Activated T-cell treated with anti-CD3 and anti-CD28 coated beads, Interleukin-2, amount 50 U/mL, for 72 hours (primary cell): Measurements from ENCODE around the gene PSMC3. TPM values are rescaled to one million over a fixed set of nuclear protein-coding genes. Genes with fewer than 3 reads are reported as not detected.

Source experiments
- ATAC-seq, 2 donors: fragments of 150-1000 bp; cut with Tn5 transposase; replicated peaks in 1 of 2; 2 replicates each; pipeline ENCODE4 v1.10.0; 2021; ENCODE audit warnings: moderate library complexity in 2 of 2, mild to moderate bottlenecking in 1 of 2
- DNase-seq, 2 donors: peaks; one replicate each; pipeline ENCODE4 v3.0.0; 2021 to 2022; ENCODE audit warnings: mixed read lengths in 1 of 2
- H3K27ac Mint-ChIP-seq: one replicate; pipeline ENCODE4 v1.8.0; 2022; ENCODE audit warnings: mild to moderate bottlenecking, moderate library complexity, mixed read lengths
- H3K27me3 Mint-ChIP-seq: one replicate; pipeline ENCODE4 v1.8.0; 2022; ENCODE audit warnings: low read depth, mixed read lengths
- H3K36me3 Mint-ChIP-seq, 2 donors: one replicate each; pipeline ENCODE4 v1.8.0; 2022; ENCODE audit warnings: mixed read lengths in 2 of 2, mild to moderate bottlenecking in 1 of 2; ENCODE audit not compliant: insufficient read depth in 2 of 2
- H3K4me1 Mint-ChIP-seq: one replicate; pipeline ENCODE4 v1.8.0; 2022; ENCODE audit warnings: low read depth, mixed read lengths
- H3K4me3 Mint-ChIP-seq, 2 donors: one replicate each; pipeline ENCODE4 v1.8.0; 2022; ENCODE audit warnings: mild to moderate bottlenecking in 2 of 2, mixed read lengths in 2 of 2, moderate library complexity in 2 of 2
- H3K9me3 Mint-ChIP-seq, 2 donors: one replicate each; pipeline ENCODE4 v1.8.0; 2022; ENCODE audit warnings: mixed read lengths in 2 of 2
- total RNA-seq, 2 donors: library from RNA; stranded (reverse); gene quantifications; one replicate each; pipeline ENCODE4 v1.2.3, GENCODE V29; 2022

PSMC3 gene
- total RNA-seq, 2 donors from 2014 or later: 121 to 149 TPM

DNA sequence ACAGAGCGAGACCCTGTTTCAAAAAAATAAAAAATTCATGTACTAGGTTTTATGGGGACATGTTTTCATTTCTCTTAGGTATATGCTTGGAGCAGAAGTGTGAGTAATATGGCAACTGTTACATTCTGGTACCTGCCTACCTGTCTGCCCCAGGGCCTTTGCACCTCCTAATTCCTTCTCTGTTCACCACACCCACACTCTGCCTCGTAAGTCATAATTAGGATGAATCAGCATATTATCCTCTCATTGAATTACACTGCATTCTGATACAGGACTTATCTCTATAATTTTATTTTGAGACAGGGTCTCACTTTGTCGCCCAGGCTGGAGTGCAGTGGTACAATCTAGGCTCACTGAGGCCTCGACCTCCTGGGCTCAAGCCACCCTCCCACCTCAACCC lies 25.8 kb upstream of the PSMC3 start:
- H3K27me3 Mint-ChIP-seq: no peaks in the 10 kb centered on the region
- peaks cover 5% of the 10 kb centered on the region for H3K4me1 Mint-ChIP-seq
- no peak for DNase-seq
- H3K4me3 Mint-ChIP-seq: no peak overlapping the region
- no peaks in the 10 kb centered on the region for H3K9me3 Mint-ChIP-seq
- no peak overlapping the region for H3K27ac Mint-ChIP-seq
- ATAC-seq: no peak
- H3K36me3 Mint-ChIP-seq: no peaks in the 10 kb centered on the region

DNA sequence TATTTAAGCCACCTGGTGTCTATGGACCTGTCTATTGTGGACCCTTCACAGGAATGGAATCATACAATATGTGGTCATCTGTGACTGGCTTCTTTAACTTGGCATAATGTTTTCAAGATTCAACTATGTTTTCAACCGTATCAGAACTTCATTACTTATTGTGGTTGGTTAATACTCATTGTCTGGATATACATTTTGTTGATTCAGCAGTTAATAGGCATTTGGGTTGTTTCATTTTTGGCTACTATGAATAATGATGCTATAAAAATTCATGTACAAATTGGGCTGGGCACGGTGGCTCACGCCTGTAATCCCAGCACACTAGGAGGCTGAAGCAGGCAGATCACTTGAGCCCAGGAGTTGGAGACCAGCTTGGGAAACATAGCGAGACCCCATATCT lies 25.2 kb upstream of the PSMC3 start:
- H3K36me3 Mint-ChIP-seq: no peaks in the 10 kb centered on the region
- H3K27me3 Mint-ChIP-seq: no peaks in the 10 kb centered on the region
- no peak overlapping the region for H3K4me3 Mint-ChIP-seq
- ATAC-seq: no peak
- H3K27ac Mint-ChIP-seq: no peak overlapping the region
- no peaks in the 10 kb centered on the region for H3K9me3 Mint-ChIP-seq
- peaks cover 5% of the 10 kb centered on the region for H3K4me1 Mint-ChIP-seq
- DNase-seq: no peak

DNA sequence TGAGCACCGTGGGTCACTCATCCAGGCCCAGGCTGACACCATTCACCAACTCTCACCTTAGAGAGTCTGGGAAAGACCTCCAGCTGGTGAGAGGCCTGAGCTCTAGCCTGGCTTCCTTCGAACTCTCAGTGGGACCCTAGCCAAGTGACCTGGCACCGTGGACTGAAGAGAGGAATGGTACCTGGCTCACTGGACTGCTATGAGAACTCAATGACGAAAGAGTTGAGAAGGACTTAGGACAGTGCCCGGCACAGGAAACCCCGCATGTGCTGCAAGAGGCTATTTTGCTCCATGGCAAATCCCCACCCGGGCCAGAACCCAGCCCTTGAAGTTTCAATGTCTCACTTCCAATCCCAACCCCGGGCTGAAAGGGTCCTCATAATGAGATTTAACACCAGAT lies 23.3 kb upstream of the PSMC3 start:
- no peak for DNase-seq
- H3K4me1 Mint-ChIP-seq: peaks cover 1% of the 10 kb centered on the region
- no peak overlapping the region for H3K27ac Mint-ChIP-seq
- no peaks in the 10 kb centered on the region for H3K27me3 Mint-ChIP-seq
- H3K36me3 Mint-ChIP-seq: no peaks in the 10 kb centered on the region
- no peak overlapping the region for H3K4me3 Mint-ChIP-seq
- H3K9me3 Mint-ChIP-seq: no peaks in the 10 kb centered on the region
- no peak for ATAC-seq

DNA sequence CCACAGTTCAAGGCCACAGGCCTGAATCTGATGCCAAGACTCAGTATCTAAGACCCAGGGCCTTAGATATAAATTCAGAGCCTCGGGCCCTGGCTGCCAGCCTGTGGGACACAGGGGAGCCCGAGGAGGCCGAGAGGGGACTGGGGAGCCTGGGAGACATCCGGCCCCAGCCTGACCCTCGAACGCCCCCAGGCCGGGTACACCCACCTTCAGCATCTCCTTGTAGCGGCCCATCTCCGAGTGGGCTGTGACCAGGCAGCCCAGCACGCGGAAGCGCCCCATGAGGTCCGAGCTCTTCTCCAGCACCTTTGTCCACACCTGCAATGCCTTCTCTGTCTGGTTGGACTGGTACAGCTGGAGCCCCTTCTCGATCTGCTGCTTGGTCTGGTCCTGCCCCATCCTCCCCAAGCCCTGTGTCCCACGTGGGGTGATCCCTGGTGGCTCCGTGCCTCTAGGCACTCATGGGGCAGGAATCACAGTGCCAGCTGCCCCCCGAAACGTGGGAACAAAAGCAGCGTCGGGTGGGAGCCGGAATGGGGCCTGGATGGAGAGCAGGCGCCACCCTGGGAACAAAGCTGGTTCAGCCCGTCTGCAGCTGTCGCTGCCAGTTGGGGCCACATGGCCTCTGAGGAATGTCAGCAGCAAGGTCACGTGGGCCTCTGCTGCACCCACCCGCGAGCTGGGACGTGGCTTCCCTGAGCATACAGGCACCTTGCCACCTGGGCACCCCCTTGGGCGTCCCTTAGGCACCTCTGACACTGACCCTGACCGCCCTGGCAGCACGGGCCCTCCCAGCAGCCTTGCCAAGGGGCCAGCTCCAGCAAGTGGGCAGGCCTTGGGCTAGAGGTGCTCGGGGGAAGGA lies 22.6 kb upstream of the PSMC3 start, which contains the start of gene RAPSN:
Gene RAPSN (minus strand): TSS at position 571 of the 862 bp plus-strand sequence. CDS start 172 bp downstream, at position 399.
- ATAC-seq: peak in 1 of 2 donors; percentile 14
- Mint-ChIP-seq H3K36me3 (no peaks in the 10 kb centered on the region), H3K27ac (no peak within 1 kb of the TSS), H3K27me3 (no peaks in the 10 kb centered on the region), H3K4me1 (no peaks in the 10 kb centered on the region), H3K9me3 (no peaks in the 10 kb centered on the region), H3K4me3 (no peak within 1 kb of the TSS)
- DNase-seq: no peak

DNA sequence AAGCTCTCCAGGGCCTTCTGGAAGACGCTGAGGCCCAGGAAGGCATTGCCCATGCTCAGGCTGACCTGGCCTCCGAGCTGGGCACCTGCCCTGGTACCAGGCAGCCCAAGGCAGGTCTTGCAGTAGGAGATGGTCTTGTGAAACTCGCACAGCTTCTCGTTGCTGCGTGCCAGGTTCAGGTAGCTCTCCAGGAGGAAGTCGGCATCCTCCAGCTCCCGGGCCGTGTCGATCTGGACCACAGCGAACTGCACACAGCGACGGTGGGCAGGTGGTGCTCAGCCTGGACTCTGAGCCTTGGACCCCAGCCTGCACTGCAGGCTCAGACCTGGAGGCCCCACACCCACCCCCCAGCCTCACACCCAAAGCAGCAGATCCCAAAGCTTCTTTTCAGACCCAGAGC lies 21.7 kb upstream of the PSMC3 start:
- no peak overlapping the region for H3K27ac Mint-ChIP-seq
- no peaks in the 10 kb centered on the region for H3K9me3 Mint-ChIP-seq
- H3K4me1 Mint-ChIP-seq: no peaks in the 10 kb centered on the region
- no peak overlapping the region for H3K4me3 Mint-ChIP-seq
- DNase-seq (no peak), ATAC-seq (peak in 1 of 2 donors; percentile 7)
- no peaks in the 10 kb centered on the region for H3K36me3 Mint-ChIP-seq
- H3K27me3 Mint-ChIP-seq: no peaks in the 10 kb centered on the region

DNA sequence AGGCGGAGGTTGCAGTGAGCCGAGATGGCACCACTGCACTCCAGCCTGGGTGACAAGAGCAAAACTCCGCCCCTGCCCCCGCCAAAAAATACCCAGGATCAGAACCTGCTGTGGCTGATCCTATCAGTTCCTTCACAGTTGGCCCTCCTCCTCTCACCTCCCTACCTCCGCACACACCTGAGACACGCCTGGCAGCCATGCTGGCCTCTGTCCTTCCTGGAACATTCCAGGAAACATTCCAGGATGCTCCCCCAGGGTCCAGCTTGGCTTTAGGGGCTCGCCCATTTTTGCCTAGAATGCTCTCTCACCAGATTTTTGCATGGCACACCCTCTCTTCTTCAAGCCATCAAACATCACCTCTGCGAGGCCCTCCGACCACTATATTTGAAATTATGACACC lies 20.6 kb upstream of the PSMC3 start:
- Mint-ChIP-seq H3K27ac (no peak overlapping the region), H3K4me3 (no peak overlapping the region), H3K4me1 (no peaks in the 10 kb centered on the region), H3K27me3 (no peaks in the 10 kb centered on the region), H3K9me3 (no peaks in the 10 kb centered on the region), H3K36me3 (no peaks in the 10 kb centered on the region)
- DNase-seq: no peak
- no peak for ATAC-seq

DNA sequence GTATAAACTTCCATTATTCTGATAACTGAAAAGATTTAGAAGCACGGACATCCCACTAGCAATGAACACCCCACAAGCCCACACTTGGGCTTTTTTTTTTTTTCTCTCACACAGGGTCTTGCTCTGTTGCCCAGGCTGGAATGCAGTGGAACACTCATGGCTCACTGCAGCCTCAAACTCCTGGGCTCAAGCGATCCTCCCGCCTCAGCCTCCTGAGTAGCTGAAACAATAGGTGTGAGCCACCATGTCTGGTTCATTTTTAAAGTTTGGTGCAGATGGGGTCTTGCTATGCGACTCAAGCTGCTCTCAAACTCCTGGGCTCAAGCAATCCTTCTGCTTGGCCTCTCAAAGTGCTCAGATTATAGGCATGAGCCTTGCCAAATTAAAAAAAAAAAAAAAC lies 19.6 kb upstream of the PSMC3 start:
- Mint-ChIP-seq H3K4me3 (no peak overlapping the region), H3K4me1 (no peaks in the 10 kb centered on the region), H3K36me3 (no peaks in the 10 kb centered on the region), H3K9me3 (no peaks in the 10 kb centered on the region), H3K27ac (no peak overlapping the region), H3K27me3 (no peaks in the 10 kb centered on the region)
- DNase-seq (no peak), ATAC-seq (no peak)

DNA sequence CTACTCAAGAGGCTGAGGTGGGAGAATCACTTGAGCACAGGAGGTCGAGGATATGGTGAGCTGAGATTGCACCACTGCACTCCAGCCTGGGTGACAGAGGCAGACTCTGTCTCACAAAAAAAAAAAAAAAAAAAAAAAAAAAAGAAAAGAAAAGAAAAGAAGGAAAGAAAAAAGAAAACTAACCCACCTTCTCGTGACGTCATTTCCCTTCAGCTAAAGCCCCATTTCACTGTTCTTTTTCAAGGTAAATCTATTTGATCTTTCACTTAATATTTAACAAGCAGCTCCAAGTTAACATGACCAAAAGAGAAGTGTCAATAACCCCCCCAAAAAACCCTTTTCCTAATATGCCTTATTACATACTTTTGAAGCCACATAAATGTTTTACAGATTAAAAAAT lies 17.6 kb upstream of the PSMC3 start:
- H3K27ac Mint-ChIP-seq: no peak overlapping the region
- ATAC-seq (no peak), DNase-seq (no peak)
- no peaks in the 10 kb centered on the region for H3K9me3 Mint-ChIP-seq
- no peaks in the 10 kb centered on the region for H3K27me3 Mint-ChIP-seq
- no peaks in the 10 kb centered on the region for H3K4me1 Mint-ChIP-seq
- H3K36me3 Mint-ChIP-seq: no peaks in the 10 kb centered on the region
- no peak overlapping the region for H3K4me3 Mint-ChIP-seq

DNA sequence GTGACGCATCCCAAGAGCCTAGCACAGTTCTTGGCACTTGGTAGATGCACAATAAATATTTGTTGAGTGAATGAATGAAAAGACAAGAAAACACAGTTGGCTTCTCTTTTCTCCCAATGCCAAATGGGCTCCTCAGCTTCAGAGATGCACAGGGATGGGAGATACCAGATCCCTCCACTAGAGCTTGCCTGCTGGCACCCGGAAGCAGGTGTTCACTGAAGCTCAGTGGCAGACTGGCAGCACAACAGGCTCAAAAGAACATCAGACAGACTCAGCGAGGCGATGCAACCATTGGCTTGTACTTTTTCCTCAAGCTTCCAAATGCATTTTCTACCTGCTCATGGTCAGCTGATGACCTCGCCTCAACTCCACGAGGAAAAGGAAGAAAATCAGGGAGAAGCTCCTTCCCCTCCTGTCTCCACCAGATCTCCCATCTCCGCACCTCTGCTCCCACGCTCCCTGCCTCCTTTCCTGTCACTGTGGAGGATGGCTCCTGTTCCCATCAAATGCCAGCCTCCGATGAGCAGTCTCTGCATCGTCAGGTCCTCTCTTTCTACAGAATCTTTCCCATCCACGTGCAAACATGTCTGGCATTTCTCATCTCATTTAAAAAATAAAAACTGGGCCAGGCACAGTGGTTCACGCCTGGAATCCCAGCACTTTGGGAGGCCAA lies 16.9 kb upstream of the PSMC3 start:
- H3K9me3 Mint-ChIP-seq: no peaks in the 10 kb centered on the region
- peak overlapping the region; percentile 30 for H3K27ac Mint-ChIP-seq
- H3K4me3 Mint-ChIP-seq: no peak overlapping the region
- no peak for ATAC-seq
- no peaks in the 10 kb centered on the region for H3K36me3 Mint-ChIP-seq
- no peaks in the 10 kb centered on the region for H3K4me1 Mint-ChIP-seq
- DNase-seq: no peak
- H3K27me3 Mint-ChIP-seq: no peaks in the 10 kb centered on the region

DNA sequence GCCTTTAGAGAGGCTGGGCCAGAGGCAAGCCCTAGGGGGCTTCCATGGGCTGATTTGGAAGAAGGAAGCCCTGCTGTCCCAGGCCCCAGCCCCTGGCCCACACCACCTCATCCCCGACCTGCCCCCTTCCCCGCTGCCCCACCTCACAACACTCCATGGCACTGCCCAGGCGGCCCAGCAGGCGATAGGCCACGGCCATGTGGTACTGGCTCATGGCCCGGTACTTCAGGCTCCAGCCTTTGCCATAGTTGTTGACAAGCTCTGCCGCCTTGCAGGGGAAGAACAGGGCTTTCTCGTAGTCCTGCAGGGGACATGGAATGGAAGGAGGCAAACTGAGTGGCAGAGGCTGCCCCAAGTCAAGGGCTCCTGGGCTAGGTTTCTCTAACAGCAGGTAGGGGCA lies 16.3 kb upstream of the PSMC3 start:
- no peaks in the 10 kb centered on the region for H3K4me1 Mint-ChIP-seq
- H3K27me3 Mint-ChIP-seq: no peaks in the 10 kb centered on the region
- no peaks in the 10 kb centered on the region for H3K9me3 Mint-ChIP-seq
- DNase-seq (no peak), ATAC-seq (no peak)
- H3K27ac Mint-ChIP-seq: no peak overlapping the region
- H3K36me3 Mint-ChIP-seq: no peaks in the 10 kb centered on the region
- no peak overlapping the region for H3K4me3 Mint-ChIP-seq

DNA sequence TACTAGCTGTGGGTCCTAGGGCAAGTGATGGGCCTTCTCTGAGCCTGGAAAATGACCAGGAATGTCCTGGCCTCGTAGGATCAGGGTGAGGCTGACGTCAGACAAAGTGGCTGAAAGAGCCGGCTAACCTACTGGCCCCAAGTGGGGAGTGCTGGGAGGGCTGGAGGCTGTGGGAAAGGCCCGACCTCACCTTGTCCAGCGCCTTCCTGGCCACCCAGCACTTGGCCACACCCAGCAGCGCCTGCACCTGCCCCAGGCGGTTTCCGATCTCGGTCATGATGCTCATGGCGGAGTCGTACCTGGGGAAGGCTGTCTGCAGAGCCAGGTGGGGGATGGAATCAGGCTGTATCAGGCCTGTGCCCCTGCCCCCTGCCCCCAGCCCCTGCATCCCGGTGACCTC lies 15.2 kb upstream of the PSMC3 start:
- Mint-ChIP-seq H3K9me3 (no peaks in the 10 kb centered on the region), H3K27me3 (no peaks in the 10 kb centered on the region), H3K27ac (no peak overlapping the region), H3K4me1 (no peaks in the 10 kb centered on the region), H3K36me3 (no peaks in the 10 kb centered on the region), H3K4me3 (no peak overlapping the region)
- ATAC-seq (no peak), DNase-seq (no peak)

DNA sequence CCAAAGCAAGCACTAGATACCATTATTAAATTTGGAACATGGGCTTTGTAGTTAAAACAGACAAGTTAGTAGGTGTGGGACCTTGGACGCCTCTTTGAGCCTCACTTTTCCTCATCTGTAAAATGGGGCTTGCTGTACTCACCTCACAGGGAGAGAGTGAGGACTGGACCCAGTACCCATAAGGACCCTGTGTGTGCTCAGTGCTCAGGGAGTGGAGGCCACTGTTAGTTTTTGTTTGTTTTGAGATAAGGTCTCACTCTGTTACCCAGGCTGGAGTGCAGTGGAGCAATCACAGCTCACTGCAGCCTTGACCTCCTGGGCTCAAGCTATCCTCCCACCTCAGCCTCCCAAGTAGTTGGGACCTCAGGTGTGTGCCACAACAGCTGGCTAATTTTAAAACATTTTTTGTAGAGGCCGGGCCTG lies 13.8 kb upstream of the PSMC3 start:
- Mint-ChIP-seq H3K27me3 (no peaks in the 10 kb centered on the region), H3K4me1 (no peaks in the 10 kb centered on the region), H3K27ac (no peak overlapping the region), H3K4me3 (no peak overlapping the region), H3K36me3 (no peaks in the 10 kb centered on the region), H3K9me3 (no peaks in the 10 kb centered on the region)
- DNase-seq: no peak
- no peak for ATAC-seq

DNA sequence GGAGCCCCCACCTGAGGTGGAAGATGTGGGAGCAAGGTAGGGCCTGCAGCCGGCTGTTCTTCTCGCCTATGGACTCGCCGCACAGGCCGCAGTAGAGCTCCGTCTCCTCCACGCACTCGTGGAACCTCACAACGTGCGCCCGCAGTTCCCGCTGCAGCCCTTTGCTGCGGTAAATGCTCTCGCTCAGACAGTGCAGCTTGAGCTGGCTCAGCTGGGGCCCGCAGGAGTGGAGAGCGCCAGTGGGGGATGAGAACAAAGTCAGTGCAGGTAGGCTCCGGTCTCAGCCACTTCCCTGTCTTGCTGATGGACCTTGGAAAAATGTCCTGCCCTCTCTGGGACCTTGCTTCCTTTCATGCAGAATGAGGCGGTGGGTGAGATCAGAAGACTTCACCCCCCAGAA lies 12.5 kb upstream of the PSMC3 start:
- DNase-seq (no peak), ATAC-seq (no peak)
- H3K27me3 Mint-ChIP-seq: no peaks in the 10 kb centered on the region
- H3K9me3 Mint-ChIP-seq: no peaks in the 10 kb centered on the region
- no peak overlapping the region for H3K27ac Mint-ChIP-seq
- no peaks in the 10 kb centered on the region for H3K4me1 Mint-ChIP-seq
- H3K4me3 Mint-ChIP-seq: no peak overlapping the region
- H3K36me3 Mint-ChIP-seq: no peaks in the 10 kb centered on the region
